GM19351 (cell line): Measurements from ENCODE around the gene FURIN.
A peak's percentile ranks its signal among the peaks of the same experiment; 100 is the strongest.
"Not testable (repeated sequence)": the region's sequence is repeated elsewhere in the genome, so short reads cannot be mapped to it uniquely, and the experiment has no call there.

ENCODE experiments used
- ATAC-seq: cut with Tn5 transposase; IDR thresholded peaks from one replicate; pipeline ENCODE4 v1.9.1; 2021; ENCODE audit warnings: mild to moderate bottlenecking, moderate library complexity; ENCODE audit not compliant: unreplicated experiment

Gene FURIN

GRCh38 chr15:90868261-90868689 lies at the start of gene FURIN:
Gene FURIN (plus strand): TSS chr15:90868588. CDS start chr15:90875741, 7,153 bp downstream.
- no peak for ATAC-seq

- no peak for ATAC-seq
These were observed 49.0 kb upstream of the FURIN start for GRCh38 chr15:90819390-90819789.

- no peak for ATAC-seq
These were observed 48.5 kb upstream of the FURIN start for GRCh38 chr15:90819850-90820249.

- no peak for ATAC-seq
These were observed 47.9 kb upstream of the FURIN start for GRCh38 chr15:90820481-90820880.

GRCh38 chr15:90822204-90822955 lies 46.0 kb upstream of the FURIN start:
- ATAC-seq, result no peak

- ATAC-seq, result no peak
These were observed 44.9 kb upstream of the FURIN start for GRCh38 chr15:90823455-90823974.

GRCh38 chr15:90825115-90825899 lies 43.1 kb upstream of the FURIN start:
- ATAC-seq, result not testable (repeated sequence)

- ATAC-seq, result not testable (repeated sequence)
These were observed 42.0 kb upstream of the FURIN start for GRCh38 chr15:90826206-90826885.

GRCh38 chr15:90826886-90827435 lies 41.4 kb upstream of the FURIN start:
- ATAC-seq, result no peak

GRCh38 chr15:90828111-90828510 lies 40.3 kb upstream of the FURIN start:
- no peak for ATAC-seq

GRCh38 chr15:90829126-90829525 lies 39.3 kb upstream of the FURIN start:
- ATAC-seq, result no peak

- ATAC-seq, result no peak
These were observed 38.4 kb upstream of the FURIN start for GRCh38 chr15:90829942-90830440.

GRCh38 chr15:90834626-90835025 lies 33.8 kb upstream of the FURIN start:
- no peak for ATAC-seq

- ATAC-seq, result no peak
These were observed 32.0 kb upstream of the FURIN start for GRCh38 chr15:90836296-90836871.

GRCh38 chr15:90837094-90837493 lies 31.3 kb upstream of the FURIN start:
- ATAC-seq, result no peak

GRCh38 chr15:90838139-90838538 lies 30.2 kb upstream of the FURIN start:
- ATAC-seq, result no peak

- ATAC-seq, result no peak
These were observed 29.8 kb upstream of the FURIN start for GRCh38 chr15:90838544-90838943.

GRCh38 chr15:90839187-90840071 lies 29.0 kb upstream of the FURIN start:
- peak; percentile 93 for ATAC-seq

- ATAC-seq, result no peak
These were observed 28.1 kb upstream of the FURIN start for GRCh38 chr15:90840157-90840855.
